Measurements from ENCODE around the gene MDK. TPM values are rescaled to one million over a fixed set of nuclear protein-coding genes. Genes with fewer than 3 reads are reported as not detected.
A peak's percentile ranks its signal among the peaks of the same experiment; 100 is the strongest.

MDK gene
- total RNA-seq, 5 donors from 2014 or later (not counting 1 experiment from before 2014, with no cell fraction given): 5.8 to 8.6 (median 8.3) TPM

GRCh38 chr11:46381819-46382645 lies 563 bp downstream of the MDK start:
- ChIA-PET CTCF (no interaction called here), POLR2A (no interaction called here)
- Mint-ChIP-seq H3K9me3 (no peaks in the 10 kb centered on the region), H3K4me3 (peak overlapping the region; percentile 67 to 82 (median 78)), H3K27me3 (peaks cover 12 to 37% of the 10 kb centered on the region in 2 donors), H3K27ac (peak overlapping the region in 1 of 2 donors; percentile 70), H3K36me3 (peaks cover 10% of the 10 kb centered on the region), H3K4me1 (peaks cover 5 to 11% (median 7%) of the 10 kb centered on the region in 3 donors)
- peak; percentile 6 to 17 (median 16) for ATAC-seq (replicated peaks in 1 of 4)
- 2% methylated on average over 53 of the region's 66 CpGs for WGBS (ENCODE audit: insufficient coverage)
- H3K27me3 ChIP-seq (replicated peaks in 1 of 2; ENCODE audit: control insufficient read depth in 2 of 2, extremely low read depth in 1 of 2, insufficient read depth in 2 of 2, low read length in 1 of 2): peaks cover 0 to 56% of the 10 kb centered on the region in 2 experiments
- H3K27ac ChIP-seq (ENCODE audit: low read length): no peak overlapping the region
- H3K9me3 ChIP-seq: no peaks in the 10 kb centered on the region
- H3K4me1 ChIP-seq (ENCODE audit: control insufficient read depth in 1 of 2, extremely low read depth in 1 of 2, insufficient read depth in 2 of 2, low read length in 2 of 2): peaks cover 6 to 37% of the 10 kb centered on the region in 2 experiments
- DNase-seq: peak in 2 of 35 experiments; percentile 21 to 28
- peak overlapping the region; percentile 46 for H3K4me3 ChIP-seq (ENCODE audit: control insufficient read depth in 1 of 2, extremely low read depth in 1 of 2, low read length in 1 of 2)
- H3K36me3 ChIP-seq (ENCODE audit: control insufficient read depth in 2 of 2, extremely low read depth in 1 of 2, insufficient read depth in 1 of 2, low read length in 1 of 2): peaks cover 10% of the 10 kb centered on the region in 2 donors

GRCh38 chr11:46382646-46383403 lies 1.4 kb downstream of the MDK start:
- Mint-ChIP-seq H3K27me3 (peaks cover 18 to 43% of the 10 kb centered on the region in 2 donors), H3K4me3 (peak overlapping the region in 2 of 3 donors; percentile 21 to 82), H3K4me1 (peaks cover 3 to 14% (median 10%) of the 10 kb centered on the region in 3 donors), H3K36me3 (peaks cover 2% of the 10 kb centered on the region), H3K27ac (no peak overlapping the region), H3K9me3 (no peaks in the 10 kb centered on the region)
- Histone ChIP-seq H3K27me3 (replicated peaks in 1 of 2; ENCODE audit: control insufficient read depth in 2 of 2, extremely low read depth in 1 of 2, insufficient read depth in 2 of 2, low read length in 1 of 2) (peaks cover 0 to 64% of the 10 kb centered on the region in 2 experiments), H3K4me3 (ENCODE audit: control insufficient read depth in 1 of 2, extremely low read depth in 1 of 2, low read length in 1 of 2) (no peak overlapping the region), H3K9me3 (no peaks in the 10 kb centered on the region), H3K36me3 (ENCODE audit: control insufficient read depth in 2 of 2, extremely low read depth in 1 of 2, insufficient read depth in 1 of 2, low read length in 1 of 2) (peaks cover 2 to 5% of the 10 kb centered on the region in 2 donors), H3K4me1 (ENCODE audit: control insufficient read depth in 1 of 2, extremely low read depth in 1 of 2, insufficient read depth in 2 of 2, low read length in 2 of 2) (peaks cover 6 to 42% of the 10 kb centered on the region in 2 experiments), H3K27ac (ENCODE audit: low read length) (no peak overlapping the region)
- 79% methylated on average over 10 of the region's 18 CpGs for WGBS (ENCODE audit: insufficient coverage)
- CTCF ChIA-PET: no interaction called here
- ATAC-seq (replicated peaks in 1 of 4) (no peak), DNase-seq (no peak)
- POLR2A ChIA-PET: no interaction called here

GRCh38 chr11:46383404-46383758 lies 1.9 kb downstream of the MDK start:
- ATAC-seq (replicated peaks in 1 of 4) (no peak), DNase-seq (no peak)
- no peak overlapping the region for H3K27ac ChIP-seq (ENCODE audit: low read length)
- peaks cover 6 to 48% of the 10 kb centered on the region in 2 experiments for H3K4me1 ChIP-seq (ENCODE audit: control insufficient read depth in 1 of 2, extremely low read depth in 1 of 2, insufficient read depth in 2 of 2, low read length in 2 of 2)
- H3K4me3 ChIP-seq (ENCODE audit: control insufficient read depth in 1 of 2, extremely low read depth in 1 of 2, low read length in 1 of 2): no peak overlapping the region
- H3K27me3 Mint-ChIP-seq: peaks cover 23 to 48% of the 10 kb centered on the region in 2 donors
- ChIA-PET CTCF (no interaction called here), POLR2A (no interaction called here)
- peak overlapping the region in 2 of 3 donors; percentile 6 to 50 for H3K4me3 Mint-ChIP-seq
- no peak overlapping the region for H3K27ac Mint-ChIP-seq
- H3K27me3 ChIP-seq (replicated peaks in 1 of 2; ENCODE audit: control insufficient read depth in 2 of 2, extremely low read depth in 1 of 2, insufficient read depth in 2 of 2, low read length in 1 of 2): peaks cover 0 to 70% of the 10 kb centered on the region in 2 experiments
- no peaks in the 10 kb centered on the region for H3K36me3 Mint-ChIP-seq
- H3K9me3 ChIP-seq: no peaks in the 10 kb centered on the region
- no peaks in the 10 kb centered on the region for H3K9me3 Mint-ChIP-seq
- no CpG with 5 or more reads among the region's 7 CpGs for WGBS (ENCODE audit: insufficient coverage)
- peaks cover 0 to 3% of the 10 kb centered on the region in 2 donors for H3K36me3 ChIP-seq (ENCODE audit: control insufficient read depth in 2 of 2, extremely low read depth in 1 of 2, insufficient read depth in 1 of 2, low read length in 1 of 2)
- peaks cover 7 to 19% (median 15%) of the 10 kb centered on the region in 3 donors for H3K4me1 Mint-ChIP-seq

GRCh38 chr11:46383974-46384701 lies 2.7 kb downstream of the MDK start:
- no peak for DNase-seq
- Histone ChIP-seq H3K4me1 (ENCODE audit: control insufficient read depth in 1 of 2, extremely low read depth in 1 of 2, insufficient read depth in 2 of 2, low read length in 2 of 2) (peaks cover 6 to 47% of the 10 kb centered on the region in 2 experiments), H3K27me3 (replicated peaks in 1 of 2; ENCODE audit: control insufficient read depth in 2 of 2, extremely low read depth in 1 of 2, insufficient read depth in 2 of 2, low read length in 1 of 2) (peaks cover 0 to 77% of the 10 kb centered on the region in 2 experiments), H3K4me3 (ENCODE audit: control insufficient read depth in 1 of 2, extremely low read depth in 1 of 2, low read length in 1 of 2) (no peak overlapping the region), H3K9me3 (no peaks in the 10 kb centered on the region), H3K36me3 (ENCODE audit: control insufficient read depth in 2 of 2, extremely low read depth in 1 of 2, insufficient read depth in 1 of 2, low read length in 1 of 2) (no peaks in the 10 kb centered on the region), H3K27ac (ENCODE audit: low read length) (no peak overlapping the region)
- H3K27me3 Mint-ChIP-seq: peaks cover 26 to 54% of the 10 kb centered on the region in 2 donors
- no peak for ATAC-seq (replicated peaks in 1 of 4)
- H3K9me3 Mint-ChIP-seq: no peaks in the 10 kb centered on the region
- no peaks in the 10 kb centered on the region for H3K36me3 Mint-ChIP-seq
- no peak overlapping the region for H3K27ac Mint-ChIP-seq
- H3K4me3 Mint-ChIP-seq: peak overlapping the region in 1 of 3 donors; percentile 21
- peaks cover 10 to 18% (median 17%) of the 10 kb centered on the region in 3 donors for H3K4me1 Mint-ChIP-seq
- CTCF ChIA-PET: no interaction called here
- POLR2A ChIA-PET: no interaction called here
- 57% methylated on average over 3 of the region's 12 CpGs for WGBS (ENCODE audit: insufficient coverage)

- Mint-ChIP-seq H3K27me3 (peaks cover 26 to 66% of the 10 kb centered on the region in 2 donors), H3K4me3 (peak overlapping the region in 1 of 3 donors; percentile 6), H3K9me3 (no peaks in the 10 kb centered on the region), H3K36me3 (no peaks in the 10 kb centered on the region), H3K27ac (no peak overlapping the region), H3K4me1 (peaks cover 18 to 27% (median 20%) of the 10 kb centered on the region in 3 donors)
- DNase-seq (no peak), ATAC-seq (replicated peaks in 1 of 4) (no peak)
- Histone ChIP-seq H3K4me3 (ENCODE audit: control insufficient read depth in 1 of 2, extremely low read depth in 1 of 2, low read length in 1 of 2) (no peak overlapping the region), H3K27ac (ENCODE audit: low read length) (no peak overlapping the region), H3K27me3 (replicated peaks in 1 of 2; ENCODE audit: control insufficient read depth in 2 of 2, extremely low read depth in 1 of 2, insufficient read depth in 2 of 2, low read length in 1 of 2) (peaks cover 4 to 90% of the 10 kb centered on the region in 2 experiments), H3K36me3 (ENCODE audit: control insufficient read depth in 2 of 2, extremely low read depth in 1 of 2, insufficient read depth in 1 of 2, low read length in 1 of 2) (no peaks in the 10 kb centered on the region), H3K9me3 (no peaks in the 10 kb centered on the region), H3K4me1 (ENCODE audit: control insufficient read depth in 1 of 2, extremely low read depth in 1 of 2, insufficient read depth in 2 of 2, low read length in 2 of 2) (peaks cover 14 to 49% of the 10 kb centered on the region in 2 experiments)
- 96% methylated on average over 38 of the region's 47 CpGs for WGBS (ENCODE audit: insufficient coverage)
- ChIA-PET POLR2A (no interaction called here), CTCF (no interaction called here)
Observed at GRCh38 chr11:46385169-46386004, 3.9 kb downstream of the MDK start.
